Keratinocyte (primary cell): ENCODE measurements around the gene DCXR. TPM values are rescaled to one million over a fixed set of nuclear protein-coding genes. Genes with fewer than 3 reads are reported as not detected.

Source experiments
- DNase-seq: peaks from one replicate; pipeline ENCODE4 v3.0.0-alpha.2; 2011; ENCODE audit warnings: low read depth, missing footprints, low spot score
- FAIRE-seq: peaks from 2 replicates; lab custom pipeline; 2011; peaks lifted over from hg19 to GRCh38; lab: Jason Lieb, UNC
- H2AFZ ChIP-seq: 2 replicates; pipeline ENCODE4 v1.6.0; 2012; ENCODE audit warnings: low read length, control low read depth, inconsistent platforms; ENCODE audit not compliant: control insufficient read depth
- H3K27ac ChIP-seq: 2 replicates; pipeline ENCODE4 v1.5.1; 2011; ENCODE audit warnings: low read length; ENCODE audit not compliant: control insufficient read depth, insufficient read depth
- H3K27me3 ChIP-seq: 3 replicates; pipeline ENCODE4 v1.6.0; 2011; ENCODE audit warnings: low read length; ENCODE audit not compliant: control insufficient read depth, insufficient read depth; ENCODE audit errors: extremely low read depth
- H3K36me3 ChIP-seq, 2 experiments: 2 replicates in 1 of 2; 3 replicates in 1 of 2; pipeline ENCODE4 v1.5.1; 2011; ENCODE audit warnings: low read length in 2 of 2, mild to moderate bottlenecking in 1 of 2; ENCODE audit not compliant: control insufficient read depth in 2 of 2, insufficient read depth in 2 of 2; ENCODE audit errors: extremely low read depth in 1 of 2
- H3K4me1 ChIP-seq: 3 replicates; pipeline ENCODE4 v1.5.1; 2011; ENCODE audit warnings: low read length; ENCODE audit not compliant: control insufficient read depth, insufficient read depth; ENCODE audit errors: extremely low read depth
- H3K4me2 ChIP-seq: 3 replicates; pipeline ENCODE4 v1.6.0; 2011; ENCODE audit warnings: low read depth, low read length; ENCODE audit not compliant: control insufficient read depth, insufficient read depth; ENCODE audit errors: extremely low read depth
- H3K4me3 ChIP-seq, 3 experiments: fragments of 200-600 bp in 1 of 3; sonication (generic) in 1 of 3; 2 replicates in 2 of 3; 3 replicates in 1 of 3; pipeline ENCODE4 v1.5.1; 2011 to 2016; ENCODE audit warnings: low read length in 3 of 3, mild to moderate bottlenecking in 3 of 3, control low read depth in 2 of 3, inconsistent platforms in 1 of 3, low read depth in 1 of 3, mixed read lengths in 1 of 3, mixed run types in 1 of 3, moderate library complexity in 1 of 3; ENCODE audit not compliant: control insufficient read depth in 2 of 3, insufficient read depth in 2 of 3; ENCODE audit errors: extremely low read depth in 1 of 3
- H3K79me2 ChIP-seq: 2 replicates; pipeline ENCODE4 v1.6.0; 2012; ENCODE audit warnings: low read length; ENCODE audit not compliant: control insufficient read depth, insufficient read depth
- H3K9ac ChIP-seq: 3 replicates; pipeline ENCODE4 v1.6.0; 2011; ENCODE audit warnings: low read length; ENCODE audit not compliant: control insufficient read depth, insufficient read depth; ENCODE audit errors: extremely low read depth
- H3K9me1 ChIP-seq: 3 replicates; pipeline ENCODE4 v1.6.0; 2011; ENCODE audit warnings: low read length; ENCODE audit not compliant: control insufficient read depth, insufficient read depth; ENCODE audit errors: extremely low read depth
- H3K9me3 ChIP-seq: 2 replicates; pipeline ENCODE4 v1.5.1; 2012; ENCODE audit warnings: low read depth, low read length; ENCODE audit not compliant: control insufficient read depth
- H4K20me1 ChIP-seq: 3 replicates; pipeline ENCODE4 v1.6.0; 2011; ENCODE audit warnings: low read length; ENCODE audit not compliant: control insufficient read depth, insufficient read depth; ENCODE audit errors: extremely low read depth
- CTCF ChIP-seq, 3 experiments: IDR thresholded peaks in 1 of 3; conservative IDR thresholded peaks in 1 of 3; optimal IDR thresholded peaks in 1 of 3; 2 replicates in 2 of 3; 3 replicates in 1 of 3; pipeline versions ENCODE3 to v1.5.1; 2011; ENCODE audit warnings: low read length in 3 of 3, mild to moderate bottlenecking in 3 of 3, moderate library complexity in 2 of 3, control low read depth in 1 of 3, inconsistent platforms in 1 of 3; ENCODE audit not compliant: insufficient read depth in 2 of 3; ENCODE audit errors: extremely low read depth in 1 of 3
- EZH2 ChIP-seq: IDR thresholded peaks from one replicate; pipeline ENCODE4 v1.6.1; 2012; ENCODE audit warnings: inconsistent platforms, mild to moderate bottlenecking, low read length, moderate library complexity
- dilution Hi-C: fragments of 300-500 bp; cut with MboI; formaldehyde crosslinking; loops from one replicate; pipeline ENCODE4 v1.7.0; 2020; ENCODE audit warnings: low sequenced_read_pairs; ENCODE audit not compliant: extremely low pct_ligation_motif_present
- polyA plus RNA-seq, 5 experiments: library from polyadenylated mRNA; depleted of rRNA in 3 of 5; stranded (reverse) in 3 of 5; stranded (forward) in 1 of 5; unstranded in 1 of 5; fragments of >200 nt; gene quantifications; 1 replicate in 1 of 5; 2 replicates in 3 of 5; 3 replicates in 1 of 5; pipeline versions ENCODE4 v1.2.1 to v1.2.3, GENCODE V29; 2011 to 2012; ENCODE audit warnings: missing spikeins in 2 of 5, low read depth in 1 of 5, low replicate concordance in 1 of 5

DCXR gene
- polyA plus RNA-seq, 1 donor (not counting 4 experiments of a cell fraction or from before 2014, with no cell fraction given) = 45.4 TPM

- no peak for TF ChIP-seq EZH2
- H3K9ac ChIP-seq = peak overlapping the region; percentile 9
- no peak overlapping the region for H3K4me3 ChIP-seq
- no peaks in the 10 kb centered on the region for H3K9me1 ChIP-seq
- no peak overlapping the region for H2AFZ ChIP-seq
- H3K36me3 ChIP-seq = no peaks in the 10 kb centered on the region
- no peaks in the 10 kb centered on the region for H3K79me2 ChIP-seq
- no peaks in the 10 kb centered on the region for H3K9me3 ChIP-seq
- no peak for FAIRE-seq
- H3K4me1 ChIP-seq = peaks cover 18% of the 10 kb centered on the region
- no peak overlapping the region for H3K27ac ChIP-seq
- no peak overlapping the region for H3K4me2 ChIP-seq
- dilution Hi-C loops = no loop called here
- no peaks in the 10 kb centered on the region for H4K20me1 ChIP-seq
- no peak for DNase-seq
- no peaks in the 10 kb centered on the region for H3K27me3 ChIP-seq
These were observed 24.7 kb downstream of the DCXR start for GRCh38 chr17:82012640-82013295.

- no peak for TF ChIP-seq CTCF (optimal IDR thresholded peaks at IDR 0.05 in 1 of 3, IDR thresholded peaks at IDR 0.05 in 1 of 3, conservative IDR thresholded peaks at IDR 0.05 in 1 of 3; ENCODE audit: extremely low read depth in 1 of 3, insufficient read depth in 2 of 3, low read length in 3 of 3)
- no peak for TF ChIP-seq EZH2
- Histone ChIP-seq H3K9me3 (no peaks in the 10 kb centered on the region), H3K36me3 (no peaks in the 10 kb centered on the region), H3K27ac (no peak overlapping the region), H3K4me1 (peaks cover 18% of the 10 kb centered on the region), H3K4me3 (no peak overlapping the region), H3K79me2 (no peaks in the 10 kb centered on the region), H3K4me2 (no peak overlapping the region), H3K9ac (no peak overlapping the region), H3K9me1 (no peaks in the 10 kb centered on the region), H3K27me3 (no peaks in the 10 kb centered on the region), H4K20me1 (no peaks in the 10 kb centered on the region), H2AFZ (no peak overlapping the region)
- FAIRE-seq (no peak), DNase-seq (no peak)
- dilution Hi-C loops = no loop called here
These were observed 25.2 kb downstream of the DCXR start for GRCh38 chr17:82012261-82012639.
